K562 (cell line): ENCODE data around the gene CNPY2. TPM values are rescaled to one million over a fixed set of nuclear protein-coding genes. Genes with fewer than 3 reads are reported as not detected.

Experiments
- ASH1L ChIP-seq: fragments of 450-650 bp; IDR thresholded peaks from 2 replicates; pipeline ENCODE4 v1.6.1; 2018; ENCODE audit warnings: borderline replicate concordance, mild to moderate bottlenecking, low read depth; ENCODE audit not compliant: partially characterized antibody
- CHD1 ChIP-seq: fragments of 200-600 bp; sonication (generic); IDR thresholded peaks from one replicate; pipeline ENCODE4 v1.6.1; 2012; ENCODE audit warnings: mild to moderate bottlenecking, moderate library complexity, low read length, inconsistent platforms
- EZH2 ChIP-seq: IDR thresholded peaks from 2 replicates; pipeline ENCODE4 v1.6.1; 2012; ENCODE audit warnings: low read depth, mild to moderate bottlenecking, inconsistent platforms, low read length, borderline replicate concordance
- KLF13 ChIP-seq: fragments of 450-650 bp; IDR thresholded peaks from 2 replicates; pipeline ENCODE4 v1.6.1; 2016; ENCODE audit warnings: missing genetic modification characterization, low read depth, mild to moderate bottlenecking, missing compliant biosample characterization, moderate library complexity, borderline replicate concordance
- KLF16 ChIP-seq: IDR thresholded peaks from 2 replicates; pipeline ENCODE4 v1.6.1; 2016; ENCODE audit warnings: antibody characterized with exemption
- MECOM ChIP-seq: fragments of 250-450 bp; sonication (Bioruptor Pico); IDR thresholded peaks from 2 replicates; pipeline ENCODE4 v1.8.0; 2022; ENCODE audit warnings: inconsistent platforms
- MED1 ChIP-seq: sonication (generic); formaldehyde crosslinking; IDR thresholded peaks from 2 replicates; pipeline ENCODE4 v1.8.1; 2023; ENCODE audit warnings: missing genetic modification reagents, borderline replicate concordance
- MEIS2 ChIP-seq: fragments of 450-650 bp; IDR thresholded peaks from 2 replicates; pipeline ENCODE4 v1.6.1; 2014; ENCODE audit warnings: mild to moderate bottlenecking; ENCODE audit not compliant: partially characterized antibody
- PATZ1 ChIP-seq: fragments of 250-450 bp; sonication (Bioruptor Pico); IDR thresholded peaks from 2 replicates; pipeline ENCODE4 v1.5.0; 2020; ENCODE audit warnings: mild to moderate bottlenecking, borderline replicate concordance
- POLR2AphosphoS2 ChIP-seq: IDR thresholded peaks from 2 replicates; pipeline ENCODE4 v1.6.1; 2012; ENCODE audit warnings: low read length, improper control_type of control experiment
- POU5F1 ChIP-seq: fragments of 150-350 bp; IDR thresholded peaks from 2 replicates; pipeline ENCODE4 v1.6.1; 2014; ENCODE audit warnings: borderline replicate concordance, low read length, low read depth, mild to moderate bottlenecking; ENCODE audit not compliant: partially characterized antibody
- PRMT5 ChIP-seq: sonication (generic); formaldehyde crosslinking; IDR thresholded peaks from 2 replicates; pipeline ENCODE4 v1.5.0; 2020; ENCODE audit warnings: missing genetic modification reagents
- SAFB2 ChIP-seq: fragments of 200-400 bp; formaldehyde crosslinking; IDR thresholded peaks from 2 replicates; pipeline ENCODE4 v1.6.1; 2018; ENCODE audit warnings: borderline replicate concordance, low read length, low read depth, moderate library complexity; ENCODE audit not compliant: severe bottlenecking
- SNAPC5 ChIP-seq: fragments of 250-450 bp; sonication (Bioruptor Pico); IDR thresholded peaks from 2 replicates; pipeline ENCODE4 v1.8.0; 2021; ENCODE audit warnings: moderate library complexity, mild to moderate bottlenecking, inconsistent platforms
- TCFL5 ChIP-seq: fragments of 250-450 bp; sonication (Bioruptor Pico); conservative IDR thresholded peaks from 2 replicates; pipeline ENCODE4 v1.6.1; 2021; ENCODE audit warnings: mild to moderate bottlenecking, moderate library complexity, matching md5 sums
- TFAM ChIP-seq: fragments of 250-450 bp; sonication (Bioruptor Pico); conservative IDR thresholded peaks from 2 replicates; pipeline ENCODE4 v1.5.0; 2021; ENCODE audit warnings: mild to moderate bottlenecking, moderate library complexity
- ZNF174 ChIP-seq: fragments of 250-450 bp; sonication (Bioruptor Pico); IDR thresholded peaks from 2 replicates; pipeline ENCODE4 v1.4.0; 2020; ENCODE audit warnings: mild to moderate bottlenecking
- ZNF444 ChIP-seq: fragments of 250-450 bp; sonication (Bioruptor Pico); IDR thresholded peaks from 2 replicates; pipeline ENCODE4 v1.4.0; 2020; ENCODE audit warnings: mild to moderate bottlenecking, moderate library complexity
- ZNF699 ChIP-seq: fragments of 250-450 bp; sonication (Bioruptor Pico); IDR thresholded peaks from 2 replicates; pipeline ENCODE4 v1.8.0; 2021; ENCODE audit warnings: mild to moderate bottlenecking, moderate library complexity; ENCODE audit not compliant: insufficient replicate concordance
- ZNF740 ChIP-seq, 3 experiments: fragments of 200-800 bp in 1 of 3; sonication (Bioruptor generic) in 1 of 3; sonication (generic) in 1 of 3; formaldehyde crosslinking in 1 of 3; IDR thresholded peaks; 2 replicates each; pipeline versions ENCODE4 v1.6.1 to v1.8.0; 2016 to 2022; ENCODE audit warnings: mild to moderate bottlenecking in 2 of 3, missing compliant biosample characterization in 2 of 3, missing genetic modification characterization in 2 of 3, missing genetic modification reagents in 1 of 3
- ZNF77 ChIP-seq: fragments of 250-450 bp; sonication (Bioruptor Pico); IDR thresholded peaks from 2 replicates; pipeline ENCODE4 v1.5.0; 2020
- polyA plus RNA-seq, 8 experiments: library from polyadenylated mRNA; depleted of rRNA in 4 of 8; stranded (reverse) in 5 of 8; unstranded in 3 of 8; fragments of >200 nt; fragmentation: Nextera tagmentation in 2 of 8; fragmentation: Illumina TruSeq in 1 of 8; extraction: Ambion mirVana in 2 of 8; extraction: Trizol in 1 of 8; gene quantifications; 2 replicates each; pipeline versions ENCODE4 v1.2.1 to v1.2.3, GENCODE V29; 2011 to 2014; ENCODE audit warnings: inconsistent platforms in 1 of 8, missing spikeins in 1 of 8
- total RNA-seq, 7 experiments: library from RNA; depleted of rRNA in 6 of 7; stranded (reverse); fragments of >200 nt in 6 of 7; fragmentation: Illumina TruSeq in 2 of 7; extraction: Trizol in 2 of 7; gene quantifications; 2 replicates each; pipeline versions ENCODE4 v1.2.1 to v1.2.3, GENCODE V29; 2011 to 2021; ENCODE audit warnings: low replicate concordance in 1 of 7
- TF ChIP-seq, protein P1 (sequence below): fragments of 250-450 bp; sonication (Bioruptor Pico); IDR thresholded peaks from 2 replicates; pipeline ENCODE4 v1.5.0; 2021
- TF ChIP-seq, protein P2 (sequence below), 3 experiments: IDR thresholded peaks in 2 of 3; conservative IDR thresholded peaks in 1 of 3; 2 replicates each; pipeline ENCODE4 v1.5.1; 2011 to 2012; ENCODE audit warnings: low read length in 3 of 3, mild to moderate bottlenecking in 3 of 3, control low read depth in 2 of 3, improper control_type of control experiment in 1 of 3, inconsistent platforms in 1 of 3, low read depth in 1 of 3, mixed read lengths in 1 of 3, moderate library complexity in 1 of 3; ENCODE audit not compliant: insufficient read depth in 2 of 3

The CNPY2 gene
- total and polyA plus RNA-seq, 9 of the 15 experiments (the other 6 are each of a cell fraction or from before 2014, with no cell fraction given) = 33.8 to 190 (median 138) TPM

- TF ChIP-seq, protein P1, sequence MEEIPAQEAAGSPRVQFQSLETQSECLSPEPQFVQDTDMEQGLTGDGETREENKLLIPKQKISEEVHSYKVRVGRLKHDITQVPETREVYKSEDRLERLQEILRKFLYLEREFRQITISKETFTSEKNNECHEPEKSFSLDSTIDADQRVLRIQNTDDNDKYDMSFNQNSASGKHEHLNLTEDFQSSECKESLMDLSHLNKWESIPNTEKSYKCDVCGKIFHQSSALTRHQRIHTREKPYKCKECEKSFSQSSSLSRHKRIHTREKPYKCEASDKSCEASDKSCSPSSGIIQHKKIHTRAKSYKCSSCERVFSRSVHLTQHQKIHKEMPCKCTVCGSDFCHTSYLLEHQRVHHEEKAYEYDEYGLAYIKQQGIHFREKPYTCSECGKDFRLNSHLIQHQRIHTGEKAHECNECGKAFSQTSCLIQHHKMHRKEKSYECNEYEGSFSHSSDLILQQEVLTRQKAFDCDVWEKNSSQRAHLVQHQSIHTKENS = no peak
- TF ChIP-seq PATZ1 (CRISPR knock-in tag) (no peak), MEIS2 (no peak), ZNF444 (no peak), MECOM (no peak), TCFL5 (CRISPR knock-in tag) (no peak), POU5F1 (no peak), ZNF174 (CRISPR knock-in tag) (no peak), POLR2AphosphoS2 (no peak), PRMT5 (no peak), ZNF699 (CRISPR knock-in tag) (no peak), ZNF740 (CRISPR knock-in tag; IDR thresholded peaks at IDR 0.05) (peak; percentile 3; the same call in 1 of the 2 replicates), ZNF740 (tag; IDR thresholded peaks at IDR 0.05) (no peak), ASH1L (no peak), SNAPC5 (CRISPR knock-in tag) (no peak), KLF16 (no peak), EZH2 (no peak), CHD1 (peak; percentile 82), MED1 (CRISPR knock-in tag) (no peak), SAFB2 (no peak), KLF13 (tag) (no peak), ZNF77 (CRISPR knock-in tag) (no peak), TFAM (CRISPR knock-in tag) (no peak)
- TF ChIP-seq, protein P2, sequence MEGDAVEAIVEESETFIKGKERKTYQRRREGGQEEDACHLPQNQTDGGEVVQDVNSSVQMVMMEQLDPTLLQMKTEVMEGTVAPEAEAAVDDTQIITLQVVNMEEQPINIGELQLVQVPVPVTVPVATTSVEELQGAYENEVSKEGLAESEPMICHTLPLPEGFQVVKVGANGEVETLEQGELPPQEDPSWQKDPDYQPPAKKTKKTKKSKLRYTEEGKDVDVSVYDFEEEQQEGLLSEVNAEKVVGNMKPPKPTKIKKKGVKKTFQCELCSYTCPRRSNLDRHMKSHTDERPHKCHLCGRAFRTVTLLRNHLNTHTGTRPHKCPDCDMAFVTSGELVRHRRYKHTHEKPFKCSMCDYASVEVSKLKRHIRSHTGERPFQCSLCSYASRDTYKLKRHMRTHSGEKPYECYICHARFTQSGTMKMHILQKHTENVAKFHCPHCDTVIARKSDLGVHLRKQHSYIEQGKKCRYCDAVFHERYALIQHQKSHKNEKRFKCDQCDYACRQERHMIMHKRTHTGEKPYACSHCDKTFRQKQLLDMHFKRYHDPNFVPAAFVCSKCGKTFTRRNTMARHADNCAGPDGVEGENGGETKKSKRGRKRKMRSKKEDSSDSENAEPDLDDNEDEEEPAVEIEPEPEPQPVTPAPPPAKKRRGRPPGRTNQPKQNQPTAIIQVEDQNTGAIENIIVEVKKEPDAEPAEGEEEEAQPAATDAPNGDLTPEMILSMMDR (IDR thresholded peaks at IDR 0.05 in 2 of 3, conservative IDR thresholded peaks at IDR 0.05 in 1 of 3; ENCODE audit: insufficient read depth in 2 of 3, low read depth in 1 of 3, low read length in 3 of 3) = no peak
Observed at GRCh38 chr12:56333197-56333678, 17.4 kb upstream of the CNPY2 start (continued).
